Fibroblast of the aortic adventitia (primary cell): ENCODE data around the gene USP38. TPM values are rescaled to one million over a fixed set of nuclear protein-coding genes. Genes with fewer than 3 reads are reported as not detected.
A peak's percentile ranks its signal among the peaks of the same experiment; 100 is the strongest.

Experiments
- DNase-seq: peaks from one replicate; pipeline ENCODE4 v3.0.0-alpha.2; 2010; ENCODE audit warnings: low read depth
- H3K4me3 ChIP-seq: 2 replicates; pipeline ENCODE4 v1.5.1; 2011; ENCODE audit warnings: low read depth, mild to moderate bottlenecking, control low read depth, low read length, moderate library complexity
- total RNA-seq: library from RNA; depleted of rRNA; stranded (reverse); fragments of >200 nt; gene quantifications from 2 replicates; pipeline ENCODE4 v1.2.3, GENCODE V29; 2012; ENCODE audit warnings: low replicate concordance
- TF ChIP-seq, protein P1 (sequence below): IDR thresholded peaks from 2 replicates; pipeline ENCODE4 v1.5.1; 2011; ENCODE audit warnings: mild to moderate bottlenecking, low read length, control low read depth, inconsistent platforms; ENCODE audit not compliant: insufficient read depth

Gene USP38
- total RNA-seq, 1 donor, result 23.5 TPM

DNA sequence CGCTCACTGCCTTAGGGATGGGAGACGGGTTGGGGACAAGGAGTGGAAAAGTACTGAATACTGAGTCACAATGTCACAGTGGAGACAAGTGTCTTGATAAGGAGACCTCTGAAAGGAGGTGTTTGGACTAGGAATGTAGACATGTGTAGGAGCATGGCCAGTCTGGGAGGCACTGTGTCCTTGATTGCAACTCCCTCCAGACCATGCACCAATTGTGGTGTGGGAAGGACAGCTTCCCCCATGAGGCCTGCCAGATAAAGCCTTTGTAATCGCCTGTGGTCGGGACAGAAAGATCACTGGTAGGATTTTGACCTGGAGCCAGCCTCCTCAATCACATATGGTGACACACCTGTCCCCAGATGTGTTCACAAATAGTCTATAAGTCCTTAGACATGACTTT, 64.1 kb downstream of the USP38 start:
- TF ChIP-seq, protein P1, sequence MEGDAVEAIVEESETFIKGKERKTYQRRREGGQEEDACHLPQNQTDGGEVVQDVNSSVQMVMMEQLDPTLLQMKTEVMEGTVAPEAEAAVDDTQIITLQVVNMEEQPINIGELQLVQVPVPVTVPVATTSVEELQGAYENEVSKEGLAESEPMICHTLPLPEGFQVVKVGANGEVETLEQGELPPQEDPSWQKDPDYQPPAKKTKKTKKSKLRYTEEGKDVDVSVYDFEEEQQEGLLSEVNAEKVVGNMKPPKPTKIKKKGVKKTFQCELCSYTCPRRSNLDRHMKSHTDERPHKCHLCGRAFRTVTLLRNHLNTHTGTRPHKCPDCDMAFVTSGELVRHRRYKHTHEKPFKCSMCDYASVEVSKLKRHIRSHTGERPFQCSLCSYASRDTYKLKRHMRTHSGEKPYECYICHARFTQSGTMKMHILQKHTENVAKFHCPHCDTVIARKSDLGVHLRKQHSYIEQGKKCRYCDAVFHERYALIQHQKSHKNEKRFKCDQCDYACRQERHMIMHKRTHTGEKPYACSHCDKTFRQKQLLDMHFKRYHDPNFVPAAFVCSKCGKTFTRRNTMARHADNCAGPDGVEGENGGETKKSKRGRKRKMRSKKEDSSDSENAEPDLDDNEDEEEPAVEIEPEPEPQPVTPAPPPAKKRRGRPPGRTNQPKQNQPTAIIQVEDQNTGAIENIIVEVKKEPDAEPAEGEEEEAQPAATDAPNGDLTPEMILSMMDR, result no peak
- no peak for DNase-seq
- H3K4me3 ChIP-seq, result no peak overlapping the region

DNA sequence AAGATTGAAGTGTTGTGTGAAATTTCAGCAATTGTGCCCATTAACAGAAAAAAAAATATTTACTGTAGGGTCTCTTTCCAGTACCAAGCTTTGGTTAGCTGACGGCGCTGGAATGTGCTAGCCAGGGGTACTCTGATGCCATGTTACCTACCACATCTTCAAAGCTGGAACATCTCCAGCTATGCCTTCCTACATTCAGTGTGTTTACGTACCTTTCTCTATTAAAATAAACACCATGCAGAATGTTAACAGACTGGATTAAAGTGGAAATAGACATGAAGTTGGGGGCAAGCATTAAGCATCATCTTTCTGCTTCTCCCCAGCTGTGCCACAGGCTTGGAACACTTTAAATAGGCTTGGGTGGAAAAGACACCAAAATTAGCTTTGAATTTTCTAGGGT, 65.9 kb downstream of the USP38 start:
- DNase-seq, result no peak
- H3K4me3 ChIP-seq, result no peak overlapping the region
- TF ChIP-seq, protein P1, result no peak

DNA sequence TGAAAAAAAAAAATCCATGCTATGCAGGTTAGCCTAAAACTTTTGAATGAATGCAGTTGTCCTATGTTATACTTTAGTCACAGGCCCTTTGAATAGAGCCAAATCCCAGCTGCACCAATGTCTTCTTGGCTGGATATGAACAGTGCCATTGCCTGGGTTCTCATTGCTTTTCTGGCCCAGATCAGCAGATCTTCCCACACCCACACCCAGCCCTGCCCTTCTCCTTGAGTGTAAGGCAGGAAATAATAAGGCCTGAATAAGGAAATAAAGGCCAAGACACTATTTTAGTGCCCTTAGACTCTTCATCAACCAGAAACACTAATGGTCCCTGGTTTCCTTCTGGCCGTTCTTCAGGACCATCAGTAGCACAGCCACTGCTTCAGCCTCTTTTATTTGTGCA, 66.6 kb downstream of the USP38 start:
- TF ChIP-seq, protein P1, result no peak
- H3K4me3 ChIP-seq, result no peak overlapping the region
- DNase-seq, result no peak

DNA sequence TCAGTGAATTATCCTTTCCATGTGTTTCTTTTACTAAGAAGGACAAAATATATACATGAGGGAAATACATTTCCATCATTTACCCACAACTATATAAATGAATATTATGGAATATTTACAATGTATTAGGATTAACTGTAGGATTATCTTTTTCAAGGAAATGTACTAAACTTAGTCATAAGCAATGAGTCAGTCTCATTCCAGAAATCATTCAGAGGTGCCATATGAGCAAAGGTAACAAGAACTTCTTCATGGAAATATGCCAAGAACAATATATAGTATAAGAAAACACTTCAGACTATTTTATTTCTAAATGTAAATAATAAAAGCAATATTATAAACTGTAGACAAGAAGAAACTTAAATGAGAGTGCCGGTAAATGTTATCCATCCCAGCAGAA, 67.1 kb downstream of the USP38 start:
- no peak overlapping the region for H3K4me3 ChIP-seq
- DNase-seq, result peak; percentile 16
- TF ChIP-seq, protein P1, result no peak

DNA sequence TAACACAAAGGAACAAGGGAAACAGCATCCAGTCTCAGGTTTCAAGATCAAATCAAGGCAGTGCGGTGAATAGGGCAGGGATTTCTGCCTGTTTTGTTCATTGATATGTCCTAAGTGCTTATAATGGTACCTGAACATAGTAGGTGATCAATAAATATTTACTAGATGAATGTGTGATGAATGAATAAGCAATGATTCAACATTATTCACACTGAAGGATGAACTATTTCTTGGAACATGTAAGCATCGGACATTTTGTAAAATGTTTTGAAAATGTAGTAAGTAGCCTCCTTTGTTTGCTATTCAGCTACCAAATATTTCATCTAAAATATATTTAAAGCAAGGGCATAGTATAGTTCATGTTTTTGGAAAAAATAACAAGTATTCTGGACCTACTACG, 67.8 kb downstream of the USP38 start:
- TF ChIP-seq, protein P1, result no peak
- H3K4me3 ChIP-seq, result no peak overlapping the region
- DNase-seq, result no peak

DNA sequence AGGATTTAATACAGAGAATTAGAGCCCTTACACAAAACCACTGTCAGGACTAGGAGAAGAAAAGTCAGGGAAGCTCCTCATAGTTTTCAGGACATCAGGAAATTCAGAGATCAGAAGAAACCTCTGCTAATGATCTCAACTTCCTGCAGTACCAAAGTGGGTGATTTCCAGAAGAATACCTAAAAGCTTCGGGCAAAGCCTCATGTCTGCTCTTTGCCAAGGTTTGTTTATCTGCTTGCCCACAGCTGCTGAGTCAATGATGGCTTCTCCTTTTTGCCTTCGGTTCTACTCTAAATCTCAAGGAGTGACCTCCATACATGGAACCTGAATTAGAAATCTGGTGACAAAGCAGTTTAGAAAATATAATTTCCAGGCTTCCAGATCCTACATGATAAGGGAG, 68.4 kb downstream of the USP38 start:
- TF ChIP-seq, protein P1, result no peak
- DNase-seq, result no peak
- no peak overlapping the region for H3K4me3 ChIP-seq

DNA sequence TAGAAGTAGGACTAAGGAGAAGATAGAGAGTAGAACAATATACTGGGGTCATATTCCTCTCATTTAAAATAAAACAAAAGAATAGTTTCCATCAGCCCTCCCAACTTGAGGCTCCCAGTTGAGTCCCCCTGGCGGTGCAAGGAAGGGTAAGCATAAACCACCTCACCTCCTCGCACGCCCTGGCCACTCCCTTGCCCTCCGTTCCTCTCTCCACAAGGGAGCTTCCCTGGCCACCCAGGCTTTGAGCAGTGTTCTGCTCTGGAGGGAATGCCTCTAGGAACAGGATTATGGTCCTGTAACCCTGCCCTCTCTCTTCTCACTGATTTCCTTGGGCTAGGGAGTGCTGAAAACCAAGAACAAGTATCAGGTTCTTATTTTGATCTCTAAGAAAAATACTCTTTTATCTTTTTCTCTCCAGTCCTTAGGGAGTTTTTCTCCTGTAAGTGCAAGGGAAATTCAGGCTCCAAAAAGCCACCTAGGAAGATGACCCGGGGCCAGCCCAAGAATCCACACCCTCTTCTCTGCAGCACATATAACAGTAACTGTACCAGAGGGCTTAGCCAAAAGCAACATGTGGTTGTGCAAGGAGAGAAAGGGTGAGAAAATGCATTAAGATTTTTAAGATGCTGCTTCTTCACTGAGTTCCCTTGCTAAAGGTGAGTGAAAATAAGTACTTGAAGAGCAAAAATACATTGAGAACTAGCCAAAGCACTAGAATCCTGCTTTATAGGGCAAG, 69.9 kb downstream of the USP38 start:
- TF ChIP-seq, protein P1, result no peak
- H3K4me3 ChIP-seq, result no peak overlapping the region
- DNase-seq, result peak; percentile 30
